Measurements from ENCODE around the gene RYR2. TPM values are rescaled to one million over a fixed set of nuclear protein-coding genes. Genes with fewer than 3 reads are reported as not detected.

The RYR2 gene
- total RNA-seq, 1 experiment from 2014 or later: 3.4 TPM

DNA sequence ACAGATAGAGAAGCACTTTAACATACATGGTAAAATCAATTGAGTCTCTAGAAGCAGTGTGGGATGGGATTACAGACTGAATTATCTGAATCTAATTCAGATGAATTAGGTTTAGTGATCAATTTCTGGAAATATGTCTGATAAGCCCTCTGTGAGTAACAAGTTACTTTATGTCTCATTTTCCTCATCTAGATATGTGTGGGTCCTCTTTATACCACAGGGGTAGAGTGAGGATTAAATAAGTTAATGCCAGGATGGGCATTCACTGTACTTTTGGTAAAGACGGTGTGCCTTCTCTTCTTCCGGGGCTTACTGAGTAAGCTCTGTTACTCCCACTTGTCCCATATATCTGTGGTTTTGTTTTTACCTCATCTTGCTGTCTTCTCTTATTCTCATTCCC, 225.8 kb downstream of the RYR2 start:
- Histone ChIP-seq H3K9ac (ENCODE audit: extremely low read depth, insufficient read length, low read length) (no peak overlapping the region), H3K4me1 (ENCODE audit: insufficient read depth, low read length) (no peaks in the 10 kb centered on the region), H3T11ph (ENCODE audit: low read length) (no peak overlapping the region), H3K23ac (ENCODE audit: insufficient read length, low read depth, low read length) (no peak overlapping the region), H4K8ac (replicated peaks; ENCODE audit: insufficient read length, low read depth, low read length) (no peak overlapping the region), H2BK12ac (ENCODE audit: insufficient read length, low read depth, low read length) (no peak overlapping the region), H2BK20ac (ENCODE audit: low read depth, low read length, poor library complexity, severe bottlenecking) (no peak overlapping the region), H2BK5ac (ENCODE audit: insufficient read length, low read length) (no peak overlapping the region), H2AK5ac (ENCODE audit: insufficient read length, low read length) (no peak overlapping the region), H3K9me3 (ENCODE audit: control insufficient read depth, low read depth, low read length) (no peaks in the 10 kb centered on the region), H3K79me2 (ENCODE audit: insufficient read depth, low read length) (no peaks in the 10 kb centered on the region), H2BK15ac (ENCODE audit: low read depth, low read length) (no peak overlapping the region), H2AFZ (ENCODE audit: low read length) (no peak overlapping the region), H3K27ac (ENCODE audit: insufficient read length, low read depth, low read length) (no peak overlapping the region), H3K14ac (ENCODE audit: insufficient read depth, low read length) (no peak overlapping the region), H3K27me3 (ENCODE audit: insufficient read depth, low read length) (no peaks in the 10 kb centered on the region), H3K79me1 (ENCODE audit: insufficient read depth, low read depth, low read length, poor library complexity, severe bottlenecking) (no peaks in the 10 kb centered on the region), H3K23me2 (ENCODE audit: insufficient read length, low read depth, low read length, poor library complexity, severe bottlenecking) (no peaks in the 10 kb centered on the region), H2BK120ac (ENCODE audit: low read depth, low read length, poor library complexity, severe bottlenecking) (no peak overlapping the region), H3K56ac (ENCODE audit: insufficient read length, low read depth, low read length) (no peak overlapping the region), H4K5ac (ENCODE audit: insufficient read length, low read depth, low read length) (no peak overlapping the region), H4K20me1 (ENCODE audit: control insufficient read depth, insufficient read depth, insufficient read length) (no peaks in the 10 kb centered on the region), H3K4ac (ENCODE audit: low read depth, low read length) (no peak overlapping the region), H4K91ac (ENCODE audit: insufficient read length, low read depth, low read length) (no peak overlapping the region), H3K18ac (ENCODE audit: insufficient read length, low read depth, low read length) (no peak overlapping the region), H3K4me2 (ENCODE audit: insufficient read depth, insufficient read length, low read length) (no peak overlapping the region)
- TF ChIP-seq, protein P1, sequence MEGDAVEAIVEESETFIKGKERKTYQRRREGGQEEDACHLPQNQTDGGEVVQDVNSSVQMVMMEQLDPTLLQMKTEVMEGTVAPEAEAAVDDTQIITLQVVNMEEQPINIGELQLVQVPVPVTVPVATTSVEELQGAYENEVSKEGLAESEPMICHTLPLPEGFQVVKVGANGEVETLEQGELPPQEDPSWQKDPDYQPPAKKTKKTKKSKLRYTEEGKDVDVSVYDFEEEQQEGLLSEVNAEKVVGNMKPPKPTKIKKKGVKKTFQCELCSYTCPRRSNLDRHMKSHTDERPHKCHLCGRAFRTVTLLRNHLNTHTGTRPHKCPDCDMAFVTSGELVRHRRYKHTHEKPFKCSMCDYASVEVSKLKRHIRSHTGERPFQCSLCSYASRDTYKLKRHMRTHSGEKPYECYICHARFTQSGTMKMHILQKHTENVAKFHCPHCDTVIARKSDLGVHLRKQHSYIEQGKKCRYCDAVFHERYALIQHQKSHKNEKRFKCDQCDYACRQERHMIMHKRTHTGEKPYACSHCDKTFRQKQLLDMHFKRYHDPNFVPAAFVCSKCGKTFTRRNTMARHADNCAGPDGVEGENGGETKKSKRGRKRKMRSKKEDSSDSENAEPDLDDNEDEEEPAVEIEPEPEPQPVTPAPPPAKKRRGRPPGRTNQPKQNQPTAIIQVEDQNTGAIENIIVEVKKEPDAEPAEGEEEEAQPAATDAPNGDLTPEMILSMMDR (conservative IDR thresholded peaks at IDR 0.05): no peak
- no peak overlapping the region for H3K4me3 Mint-ChIP-seq
- no peaks in the 10 kb centered on the region for H3K27me3 Mint-ChIP-seq (ENCODE audit: low read depth)
- H3K9me3 Mint-ChIP-seq: no peaks in the 10 kb centered on the region
- no peak overlapping the region for H3K27ac Mint-ChIP-seq
- no peaks in the 10 kb centered on the region for H3K4me1 Mint-ChIP-seq
- no CpG with 5 or more reads among the region's 2 CpGs for WGBS (ENCODE audit: extremely low coverage, insufficient read length, low lambda C conversion rate)
- no peak for DNase-seq
- H3K36me3 Mint-ChIP-seq (ENCODE audit: insufficient read depth in 1 of 3, low read depth in 3 of 3): no peaks in the 10 kb centered on the region
